ENCODE data around the gene NADK.
"Not testable (repeated sequence)": the region's sequence is repeated elsewhere in the genome, so short reads cannot be mapped to it uniquely, and the experiment has no call there.

Gene NADK

DNA sequence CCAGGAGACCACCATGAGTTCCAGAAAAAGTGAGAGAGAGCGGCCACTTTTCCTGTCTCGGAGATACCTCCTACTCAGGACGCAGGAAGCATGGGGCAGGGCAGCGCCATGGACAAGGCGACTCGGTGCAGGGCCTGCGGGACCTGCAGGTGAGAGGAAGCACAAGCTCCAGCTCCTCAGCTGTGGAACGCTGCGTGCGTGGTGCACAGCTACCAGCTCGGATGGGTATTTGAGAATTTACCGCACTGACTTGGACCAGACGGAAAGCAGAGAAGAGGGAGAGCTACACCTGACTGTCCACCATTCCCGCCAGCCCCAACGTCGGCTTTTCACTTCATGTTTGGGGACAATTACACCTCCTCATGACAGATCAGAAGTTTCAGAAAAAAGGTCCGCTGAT lies 45.9 kb downstream of the NADK start:
- TF ChIP-seq, protein P1, sequence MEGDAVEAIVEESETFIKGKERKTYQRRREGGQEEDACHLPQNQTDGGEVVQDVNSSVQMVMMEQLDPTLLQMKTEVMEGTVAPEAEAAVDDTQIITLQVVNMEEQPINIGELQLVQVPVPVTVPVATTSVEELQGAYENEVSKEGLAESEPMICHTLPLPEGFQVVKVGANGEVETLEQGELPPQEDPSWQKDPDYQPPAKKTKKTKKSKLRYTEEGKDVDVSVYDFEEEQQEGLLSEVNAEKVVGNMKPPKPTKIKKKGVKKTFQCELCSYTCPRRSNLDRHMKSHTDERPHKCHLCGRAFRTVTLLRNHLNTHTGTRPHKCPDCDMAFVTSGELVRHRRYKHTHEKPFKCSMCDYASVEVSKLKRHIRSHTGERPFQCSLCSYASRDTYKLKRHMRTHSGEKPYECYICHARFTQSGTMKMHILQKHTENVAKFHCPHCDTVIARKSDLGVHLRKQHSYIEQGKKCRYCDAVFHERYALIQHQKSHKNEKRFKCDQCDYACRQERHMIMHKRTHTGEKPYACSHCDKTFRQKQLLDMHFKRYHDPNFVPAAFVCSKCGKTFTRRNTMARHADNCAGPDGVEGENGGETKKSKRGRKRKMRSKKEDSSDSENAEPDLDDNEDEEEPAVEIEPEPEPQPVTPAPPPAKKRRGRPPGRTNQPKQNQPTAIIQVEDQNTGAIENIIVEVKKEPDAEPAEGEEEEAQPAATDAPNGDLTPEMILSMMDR (IDR thresholded peaks at IDR 0.05; ENCODE audit: low read length, missing control alignments) = no peak

DNA sequence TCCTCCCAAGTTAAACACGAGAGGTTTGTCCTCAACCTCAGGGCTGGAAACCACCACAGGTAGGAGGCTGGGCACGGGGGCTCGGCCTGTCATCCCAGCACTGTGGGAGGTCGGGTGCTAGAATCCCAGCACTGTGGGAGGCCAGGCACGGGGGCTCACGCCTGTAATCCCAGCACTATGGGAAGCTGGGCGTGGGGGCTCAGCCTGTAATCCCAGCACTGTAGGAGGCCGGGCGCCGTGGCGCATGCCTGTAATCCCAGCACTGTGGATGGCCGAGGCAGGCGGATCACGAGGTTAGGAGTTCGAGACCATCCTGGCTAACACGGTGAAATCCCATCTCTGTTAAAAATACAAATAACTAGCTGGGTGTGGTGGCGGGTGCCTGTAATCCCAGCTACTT lies 47.4 kb downstream of the NADK start:
- no peak for DNase-seq (ENCODE audit: low read depth)
- TF ChIP-seq, protein P1 (IDR thresholded peaks at IDR 0.05; ENCODE audit: low read length, missing control alignments) = no peak
- no peak overlapping the region for H3K4me3 ChIP-seq (replicated peaks; ENCODE audit: low read depth, low read length)

More for the DNA sequence above, 45.9 kb downstream of the NADK start:
- H3K4me3 ChIP-seq (replicated peaks; ENCODE audit: low read depth, low read length) = no peak overlapping the region
- DNase-seq (ENCODE audit: low read depth) = no peak

DNA sequence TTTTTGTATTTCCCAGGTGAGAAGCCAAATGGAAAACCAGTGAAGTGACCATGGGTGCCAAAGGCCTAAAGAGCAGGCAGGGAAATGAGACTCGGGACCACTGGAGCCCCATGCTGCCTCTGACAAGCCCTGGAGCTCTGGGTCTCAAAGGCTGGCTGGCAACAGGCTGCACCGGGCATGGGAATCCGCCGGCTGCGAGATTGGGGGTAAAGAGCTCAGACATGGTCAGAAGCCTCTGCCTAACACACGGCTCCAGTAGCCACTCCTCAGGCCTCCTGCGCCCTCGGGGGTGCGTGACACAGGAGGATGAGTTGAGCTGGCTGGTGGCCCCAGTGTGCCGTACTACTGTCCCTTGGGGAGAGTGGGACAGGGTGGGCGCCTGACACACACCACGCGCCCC lies 48.0 kb downstream of the NADK start:
- DNase-seq (ENCODE audit: low read depth) = not testable (repeated sequence)

DNA sequence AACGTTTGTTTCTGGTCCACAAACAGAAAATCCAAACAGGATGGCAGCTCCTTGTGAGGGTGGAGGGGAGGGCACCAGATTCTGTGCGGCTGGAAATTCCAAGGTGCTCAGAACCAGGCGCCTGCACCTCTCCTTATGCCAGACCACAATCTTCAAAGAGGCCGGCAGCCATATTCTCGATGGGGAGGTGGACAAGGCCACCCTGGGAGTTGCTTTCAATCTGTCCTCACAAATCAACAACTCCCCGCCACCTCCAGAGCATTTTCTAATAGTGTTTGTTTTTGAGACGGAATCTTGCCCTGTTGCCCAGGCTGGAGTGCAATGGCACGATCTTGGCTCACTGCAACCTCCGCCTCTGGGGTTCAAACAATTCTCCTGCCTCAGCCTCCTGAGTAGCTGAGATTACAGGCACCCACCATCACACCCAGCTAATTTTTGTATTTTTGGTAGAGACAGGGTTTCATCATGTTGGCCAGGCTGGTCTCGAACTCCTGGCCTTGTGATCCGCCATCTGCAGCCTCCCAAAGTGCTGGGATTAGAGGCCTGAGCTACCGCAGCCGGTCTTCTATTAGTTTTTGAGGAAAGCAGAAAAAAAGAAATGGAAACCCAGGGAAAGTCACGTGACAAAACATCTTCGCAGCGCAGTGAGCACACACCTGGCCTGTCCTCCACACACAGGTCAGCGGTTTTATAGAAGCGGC lies 49.0 kb downstream of the NADK start:
- DNase-seq (ENCODE audit: low read depth) = not testable (repeated sequence)

More for the DNA sequence above, 48.0 kb downstream of the NADK start:
- H3K4me3 ChIP-seq (replicated peaks; ENCODE audit: low read depth, low read length) = not testable (repeated sequence)

DNA sequence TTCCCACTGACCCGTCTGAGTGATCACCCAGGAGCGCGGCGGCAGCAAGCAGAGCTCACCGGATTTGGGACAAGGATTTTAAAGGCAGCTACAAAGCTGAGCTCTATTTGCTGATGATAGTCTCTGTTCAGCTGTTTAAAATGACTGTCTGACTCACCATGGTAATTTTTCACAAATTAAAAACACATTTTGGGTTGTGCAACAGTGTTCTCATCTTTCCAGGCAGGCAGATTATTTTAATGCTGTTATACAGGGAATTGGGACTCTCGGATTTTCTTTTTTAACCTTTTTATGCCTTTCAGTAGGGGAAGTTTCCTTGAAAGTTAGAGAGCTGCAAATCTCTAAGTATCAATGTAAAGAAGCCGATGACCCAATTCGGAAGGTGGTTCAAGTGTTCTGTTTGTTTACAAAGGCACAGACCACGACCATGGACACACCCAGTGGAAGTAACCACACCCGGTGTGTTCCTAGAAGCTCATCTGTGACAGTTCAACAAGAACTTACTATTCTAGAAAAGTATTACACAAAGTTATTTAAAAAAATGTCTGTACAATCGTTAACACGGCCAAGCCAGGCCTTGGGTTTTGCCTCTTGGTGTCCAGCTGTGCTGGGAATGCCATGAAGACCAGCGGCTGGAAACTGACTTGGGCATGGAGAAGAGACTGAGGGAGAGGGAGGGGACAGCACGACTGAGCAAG lies 49.8 kb downstream of the NADK start:
- not testable (repeated sequence) for H3K4me3 ChIP-seq (replicated peaks; ENCODE audit: low read depth, low read length)
- DNase-seq (ENCODE audit: low read depth) = peak; percentile 38

More for the DNA sequence above, 49.0 kb downstream of the NADK start:
- H3K4me3 ChIP-seq (replicated peaks; ENCODE audit: low read depth, low read length) = not testable (repeated sequence)

DNA sequence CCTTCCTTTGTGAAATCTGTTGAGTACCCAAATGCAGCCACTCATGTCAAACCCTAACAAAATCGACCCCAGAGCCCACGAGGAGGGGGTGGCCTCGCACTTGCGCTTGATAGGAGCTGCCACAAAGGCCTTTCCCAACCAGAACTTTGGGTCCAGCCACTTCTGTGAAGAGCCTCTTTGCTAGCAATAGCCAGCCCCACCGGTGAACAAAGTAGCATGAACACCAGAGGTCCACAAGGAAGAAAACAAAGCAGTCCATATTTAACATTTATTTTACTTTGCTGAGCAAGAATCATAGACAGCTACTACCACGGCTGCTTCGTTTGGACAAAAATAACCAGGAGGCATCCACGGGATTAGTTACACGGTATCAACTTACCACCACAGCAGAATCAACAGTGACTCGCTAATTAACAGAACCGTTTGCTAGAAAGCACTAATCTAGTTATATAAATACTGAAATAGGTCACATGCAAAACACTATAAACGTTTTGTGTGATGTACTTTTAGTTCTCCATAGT lies 51.1 kb downstream of the NADK start:
- DNase-seq (ENCODE audit: low read depth); H3K4me3 ChIP-seq (replicated peaks; ENCODE audit: low read depth, low read length): not testable (repeated sequence)

DNA sequence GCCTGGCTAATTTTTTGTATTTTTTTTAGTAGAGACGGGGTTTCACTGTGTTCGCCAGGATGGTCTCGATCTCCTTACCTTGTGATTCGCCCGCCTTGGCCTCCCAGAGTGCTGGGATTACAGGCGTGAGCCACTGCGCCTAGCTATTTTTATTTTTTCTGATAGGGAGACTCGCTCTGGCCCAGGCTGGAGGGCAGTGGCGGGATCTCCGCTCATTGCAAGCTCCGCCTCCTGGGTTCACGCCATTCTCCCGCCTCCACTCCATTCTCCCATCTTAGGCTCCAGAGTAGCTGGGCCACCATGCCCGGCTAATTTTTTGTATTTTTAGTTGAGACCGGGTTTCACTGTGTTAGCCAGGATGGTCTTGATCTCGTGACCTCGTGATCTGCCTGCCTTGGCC lies 52.2 kb downstream of the NADK start:
- H3K4me3 ChIP-seq (replicated peaks; ENCODE audit: low read depth, low read length); DNase-seq (ENCODE audit: low read depth): not testable (repeated sequence)

DNA sequence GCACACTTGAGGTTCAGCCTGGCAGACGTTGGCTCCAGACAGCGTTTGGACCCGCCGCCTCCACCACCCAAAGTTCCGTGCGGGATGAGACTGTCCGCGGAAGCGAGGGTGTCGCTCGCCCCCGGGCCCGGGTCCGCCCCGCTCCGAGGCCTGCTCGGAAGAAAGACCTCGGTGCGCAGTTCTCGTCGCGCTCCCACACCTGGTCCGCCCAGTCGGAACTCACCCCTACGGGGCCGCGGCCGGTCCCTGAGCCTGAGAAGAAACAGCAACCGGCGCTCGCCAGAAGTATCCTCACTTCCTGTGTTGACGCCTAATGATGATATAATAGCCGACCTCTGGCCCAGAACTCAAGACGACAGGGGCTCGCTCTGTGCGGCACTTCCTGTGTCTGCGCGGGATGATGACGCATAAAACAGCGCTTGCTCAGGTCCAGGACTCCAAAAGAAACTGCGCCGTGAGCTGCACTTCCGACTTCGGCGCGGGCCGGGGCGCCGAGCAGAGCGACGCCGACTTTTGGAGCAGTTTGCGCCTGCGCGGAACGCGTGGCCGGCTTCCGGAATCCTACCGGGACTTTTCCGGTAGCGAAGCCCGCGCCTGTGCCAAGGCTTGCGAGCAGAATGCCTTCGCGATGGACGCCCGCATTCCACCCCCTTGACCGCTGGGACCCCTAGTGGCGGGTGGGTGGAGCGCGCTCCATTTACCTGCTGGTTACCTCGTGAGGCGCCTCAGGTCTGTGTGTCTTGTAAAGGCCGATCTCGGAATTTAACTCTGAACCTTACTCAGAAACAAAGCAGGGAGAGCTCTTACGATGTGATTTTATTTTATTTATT lies 54.0 kb downstream of the NADK start, which contains the start of gene CDK11A:
Gene CDK11A, minus strand, starts transcription at position 323 of the 830 bp plus-strand sequence. CDS start 1,539 bp downstream, outside the sequence.
- TF ChIP-seq, protein P1 (IDR thresholded peaks at IDR 0.05; ENCODE audit: low read length, missing control alignments) = peak; percentile 9
- peak; percentile 100 for DNase-seq (ENCODE audit: low read depth)
- H3K4me3 ChIP-seq (replicated peaks; ENCODE audit: low read depth, low read length) = peak within 1 kb of the TSS; percentile 67

DNA sequence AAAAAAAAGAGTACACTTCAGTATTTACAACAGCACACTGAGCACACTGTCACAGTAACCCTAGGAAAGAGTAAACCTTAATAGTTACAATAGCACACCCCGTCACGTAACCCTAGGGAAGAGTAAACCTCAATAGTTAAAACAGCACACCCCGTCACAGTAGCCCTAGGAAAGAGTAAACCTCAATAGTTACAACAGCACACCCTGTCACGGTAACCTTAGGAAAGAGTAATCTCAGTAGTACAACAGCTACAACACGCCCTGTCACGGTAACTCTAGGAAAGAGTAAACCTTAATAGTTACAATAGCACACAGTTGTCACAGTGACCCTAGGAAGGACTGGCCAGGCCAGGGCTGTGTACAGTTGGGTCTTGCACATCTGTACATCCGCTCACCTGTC lies 57.1 kb downstream of the NADK start:
- no peak overlapping the region for H3K4me3 ChIP-seq (replicated peaks; ENCODE audit: low read depth, low read length)
- DNase-seq (ENCODE audit: low read depth) = no peak
- TF ChIP-seq, protein P1 (IDR thresholded peaks at IDR 0.05; ENCODE audit: low read length, missing control alignments) = no peak

DNA sequence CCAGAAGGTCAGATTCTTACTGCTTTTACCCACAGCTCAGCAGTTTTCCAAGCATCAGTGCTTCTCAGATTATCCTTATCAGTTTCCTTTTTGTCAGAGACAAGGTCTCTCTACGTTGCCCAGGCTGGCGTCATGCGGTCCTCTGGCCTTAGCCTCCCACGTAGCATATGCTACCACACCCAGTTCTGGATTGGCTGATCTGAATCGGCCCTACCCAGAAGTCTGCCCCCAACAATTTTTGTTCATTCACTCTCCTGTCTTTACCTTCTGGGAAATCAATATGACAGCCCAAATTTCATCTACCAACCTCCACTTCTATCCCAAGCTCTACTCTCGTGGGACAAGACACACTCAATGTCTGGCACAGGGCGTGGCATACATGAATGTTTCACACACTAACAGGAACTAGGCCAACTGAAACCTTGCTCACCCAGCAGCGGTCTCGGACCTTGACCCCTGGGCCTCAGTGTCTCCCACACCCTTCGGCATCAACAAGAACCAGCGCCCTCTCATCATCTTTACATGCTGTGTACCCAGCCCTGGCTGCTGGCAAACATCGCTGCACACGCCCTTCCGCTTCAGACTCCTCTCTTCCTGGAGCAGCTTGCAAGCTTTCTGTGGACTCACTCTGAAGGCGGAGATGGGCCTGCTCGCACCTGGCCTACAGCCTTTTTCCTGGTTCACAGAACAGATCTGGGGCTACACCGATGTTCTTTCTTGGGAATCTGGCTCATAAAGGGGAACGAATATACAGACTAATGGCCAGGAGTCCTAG lies 63.0 kb downstream of the NADK start:
- H3K4me3 ChIP-seq (replicated peaks; ENCODE audit: low read depth, low read length); DNase-seq (ENCODE audit: low read depth): not testable (repeated sequence)

DNA sequence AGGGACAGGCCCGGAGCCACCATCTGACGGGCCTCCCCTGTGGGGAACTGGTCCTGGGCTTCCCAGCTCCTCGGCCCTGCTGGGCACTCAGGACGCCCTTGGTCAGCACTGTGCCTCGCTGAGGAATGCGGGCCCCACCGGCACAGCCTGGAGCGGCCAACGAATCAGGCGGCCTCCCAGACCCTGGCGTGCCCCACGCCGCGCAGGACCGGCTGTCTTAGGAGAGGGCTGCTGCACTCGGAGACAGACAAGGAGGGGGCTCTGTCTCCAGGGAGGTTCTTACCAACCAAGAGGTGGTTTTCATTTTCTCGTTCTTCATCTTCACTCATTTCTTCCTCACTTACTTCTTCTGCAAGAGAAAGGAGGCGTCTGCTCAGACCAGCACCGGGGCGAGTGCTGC lies 70.4 kb downstream of the NADK start:
- DNase-seq (ENCODE audit: low read depth); H3K4me3 ChIP-seq (replicated peaks; ENCODE audit: low read depth, low read length): not testable (repeated sequence)

DNA sequence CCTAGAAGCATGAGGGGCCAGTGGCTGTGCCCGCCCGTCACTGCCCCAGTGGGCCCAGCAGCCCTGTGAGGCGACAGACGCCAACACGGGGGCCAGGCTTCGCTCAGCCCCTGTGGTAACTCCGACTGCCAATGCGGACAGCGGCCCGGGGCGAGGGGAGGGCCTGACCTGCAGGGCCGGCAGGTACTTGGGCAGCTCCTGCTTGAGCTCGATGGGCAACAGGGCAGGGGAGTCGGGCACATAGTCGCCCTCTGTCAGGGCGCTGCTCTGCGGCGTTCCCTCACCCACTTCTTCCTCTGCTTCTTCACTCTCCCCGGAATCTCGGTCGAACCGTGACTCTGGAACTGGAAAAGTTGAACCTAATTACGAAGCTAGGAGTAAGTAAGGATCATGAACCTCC lies 71.0 kb downstream of the NADK start:
- DNase-seq (ENCODE audit: low read depth); H3K4me3 ChIP-seq (replicated peaks; ENCODE audit: low read depth, low read length): not testable (repeated sequence)

All from fibroblast of pulmonary artery (primary cell).